GM23338 (cell line): ENCODE results near the gene PER2. TPM values are rescaled to one million over a fixed set of nuclear protein-coding genes. Genes with fewer than 3 reads are reported as not detected.

ENCODE experiments used
- ATAC-seq: fragments of 200-7000 bp; cut with Tn5 transposase; 3 replicates; pipeline ENCODE4 v1.9.1; 2020
- DNase-seq: peaks from one replicate; pipeline ENCODE4 v3.0.0-alpha.2; 2015; ENCODE audit warnings: low spot score
- H2AFZ ChIP-seq: fragments of 200-600 bp; sonication (generic); 2 replicates; pipeline ENCODE4 v1.8.0; 2016; ENCODE audit warnings: antibody characterized with exemption, mild to moderate bottlenecking, moderate library complexity
- H3F3A ChIP-seq: fragments of 200-600 bp; sonication (generic); replicated peaks from 2 replicates; pipeline ENCODE4 v1.8.0; 2017; ENCODE audit warnings: antibody characterized with exemption, mixed run types, low read depth
- H3K27ac ChIP-seq: fragments of 200-600 bp; sonication (generic); 2 replicates; pipeline ENCODE4 v1.6.1; 2016; ENCODE audit warnings: low read depth
- H3K27me3 ChIP-seq: fragments of 200-600 bp; sonication (generic); 2 replicates; pipeline ENCODE4 v1.8.0; 2016; ENCODE audit warnings: mild to moderate bottlenecking, mixed run types, moderate library complexity; ENCODE audit not compliant: insufficient read depth
- H3K36me3 ChIP-seq: fragments of 200-600 bp; sonication (generic); 2 replicates; pipeline ENCODE4 v1.8.0; 2016; ENCODE audit warnings: mild to moderate bottlenecking; ENCODE audit not compliant: insufficient read depth
- H3K4me1 ChIP-seq: fragments of 200-600 bp; sonication (generic); 2 replicates; pipeline ENCODE4 v1.8.0; 2016; ENCODE audit warnings: mild to moderate bottlenecking, moderate library complexity; ENCODE audit not compliant: insufficient read depth
- H3K4me2 ChIP-seq: fragments of 200-600 bp; sonication (generic); 2 replicates; pipeline ENCODE4 v1.7.1; 2017; ENCODE audit warnings: mixed run types
- H3K4me3 ChIP-seq: fragments of 200-600 bp; sonication (generic); 2 replicates; pipeline ENCODE4 v1.6.1; 2016; ENCODE audit warnings: mixed run types
- H3K79me2 ChIP-seq: fragments of 200-600 bp; sonication (generic); replicated peaks from 2 replicates; pipeline ENCODE4 v1.8.0; 2017; ENCODE audit warnings: mild to moderate bottlenecking; ENCODE audit not compliant: insufficient read depth
- H3K9me2 ChIP-seq: fragments of 200-600 bp; sonication (generic); 2 replicates; pipeline ENCODE4 v1.8.0; 2017; ENCODE audit not compliant: insufficient read depth
- H4K20me1 ChIP-seq: fragments of 200-600 bp; sonication (generic); replicated peaks from 2 replicates; pipeline ENCODE4 v1.8.0; 2017; ENCODE audit warnings: mild to moderate bottlenecking; ENCODE audit not compliant: insufficient read depth
- H3K27ac Mint-ChIP-seq: 2 replicates; pipeline ENCODE4 v1.8.0; 2020; ENCODE audit warnings: inconsistent platforms, mild to moderate bottlenecking, moderate library complexity, mixed read lengths
- H3K27me3 Mint-ChIP-seq: 3 replicates; pipeline ENCODE4 v1.8.0; 2022; ENCODE audit warnings: low read depth, mild to moderate bottlenecking, moderate library complexity, mixed read lengths, inconsistent platforms; ENCODE audit not compliant: insufficient read depth, poor library complexity
- H3K36me3 Mint-ChIP-seq: 3 replicates; pipeline ENCODE4 v1.8.0; 2021; ENCODE audit warnings: low read depth, mild to moderate bottlenecking, inconsistent platforms, moderate library complexity, mixed read lengths
- H3K4me1 Mint-ChIP-seq: 3 replicates; pipeline ENCODE4 v1.8.0; 2020; ENCODE audit warnings: mild to moderate bottlenecking, inconsistent platforms, mixed read lengths
- H3K4me3 Mint-ChIP-seq: 3 replicates; pipeline ENCODE4 v1.8.0; 2021; ENCODE audit warnings: moderate library complexity, mild to moderate bottlenecking, inconsistent platforms, mixed read lengths
- H3K9me3 Mint-ChIP-seq: 3 replicates; pipeline ENCODE4 v1.8.0; 2020; ENCODE audit warnings: moderate library complexity, mild to moderate bottlenecking, inconsistent platforms, mixed read lengths
- CREB1 ChIP-seq: fragments of 250-450 bp; sonication (Bioruptor Pico); IDR thresholded peaks from 2 replicates; pipeline ENCODE4 v1.5.0; 2020; ENCODE audit warnings: low read depth, mild to moderate bottlenecking, moderate library complexity
- EZH2 ChIP-seq: fragments of 200-600 bp; sonication (generic); IDR thresholded peaks from one replicate; pipeline ENCODE4 v1.8.0; 2017; ENCODE audit warnings: antibody characterized with exemption, mild to moderate bottlenecking, low read depth; ENCODE audit not compliant: unreplicated experiment
- EZH2phosphoT487 ChIP-seq: fragments of 200-600 bp; sonication (generic); IDR thresholded peaks from one replicate; pipeline ENCODE4 v1.8.1; 2018; ENCODE audit warnings: antibody characterized with exemption; ENCODE audit not compliant: unreplicated experiment
- JUNB ChIP-seq: IDR thresholded peaks from one replicate; pipeline ENCODE4 v1.6.1; 2016; ENCODE audit warnings: antibody characterized with exemption; ENCODE audit not compliant: unreplicated experiment
- NANOG ChIP-seq: IDR thresholded peaks from 2 replicates; pipeline ENCODE4 v1.6.1; 2016; ENCODE audit warnings: antibody characterized with exemption, borderline replicate concordance
- POLR2AphosphoS5 ChIP-seq: IDR thresholded peaks from 2 replicates; pipeline ENCODE4 v1.6.1; 2016; ENCODE audit warnings: antibody characterized with exemption, low read depth
- STAT1 ChIP-seq: IDR thresholded peaks from one replicate; pipeline ENCODE4 v1.6.1; 2016; ENCODE audit warnings: antibody characterized with exemption; ENCODE audit not compliant: unreplicated experiment
- ZNF114 ChIP-seq: fragments of 250-450 bp; sonication (Bioruptor Pico); IDR thresholded peaks from 2 replicates; pipeline ENCODE4 v1.5.0; 2020; ENCODE audit warnings: mild to moderate bottlenecking, moderate library complexity
- ZNF331 ChIP-seq: fragments of 250-450 bp; sonication (Bioruptor Pico); IDR thresholded peaks from 2 replicates; pipeline ENCODE4 v1.5.0; 2020; ENCODE audit warnings: low read depth, mild to moderate bottlenecking, moderate library complexity
- polyA plus RNA-seq: library from polyadenylated mRNA; unstranded; fragments of >200 nt; fragmentation: Nextera tagmentation; extraction: Ambion mirVana; gene quantifications from 2 replicates; pipeline ENCODE4 v1.2.1, GENCODE V29; 2016
- total RNA-seq: library from RNA; depleted of rRNA; stranded (reverse); fragments of >200 nt; shearing (Covaris generic); gene quantifications from 2 replicates; pipeline ENCODE4 v1.2.3, GENCODE V29; 2014
- TF ChIP-seq, protein P1 (sequence below), 2 experiments: fragments of 200-600 bp in 1 of 2; sonication (generic) in 1 of 2; conservative IDR thresholded peaks; 2 replicates each; pipeline versions ENCODE4 v1.5.1 to v1.6.1; 2016 to 2017; ENCODE audit warnings: antibody characterized with exemption in 2 of 2, low read depth in 2 of 2, mild to moderate bottlenecking in 2 of 2, moderate library complexity in 1 of 2
- TF ChIP-seq, protein P2 (sequence below): IDR thresholded peaks from 2 replicates; pipeline ENCODE4 v1.6.1; 2016; ENCODE audit warnings: antibody characterized with exemption
- TF ChIP-seq, protein P3 (sequence below): IDR thresholded peaks from one replicate; pipeline ENCODE4 v1.6.1; 2018; ENCODE audit warnings: antibody characterized with exemption; ENCODE audit not compliant: unreplicated experiment
- TF ChIP-seq, protein P4 (sequence below): fragments of 250-450 bp; sonication (Bioruptor Pico); IDR thresholded peaks from 2 replicates; pipeline ENCODE4 v1.5.0; 2020; ENCODE audit warnings: mild to moderate bottlenecking, moderate library complexity

The PER2 gene
- total and polyA plus RNA-seq, 2 experiments from 2014 or later, result 2.2 to 4.6 TPM

DNA sequence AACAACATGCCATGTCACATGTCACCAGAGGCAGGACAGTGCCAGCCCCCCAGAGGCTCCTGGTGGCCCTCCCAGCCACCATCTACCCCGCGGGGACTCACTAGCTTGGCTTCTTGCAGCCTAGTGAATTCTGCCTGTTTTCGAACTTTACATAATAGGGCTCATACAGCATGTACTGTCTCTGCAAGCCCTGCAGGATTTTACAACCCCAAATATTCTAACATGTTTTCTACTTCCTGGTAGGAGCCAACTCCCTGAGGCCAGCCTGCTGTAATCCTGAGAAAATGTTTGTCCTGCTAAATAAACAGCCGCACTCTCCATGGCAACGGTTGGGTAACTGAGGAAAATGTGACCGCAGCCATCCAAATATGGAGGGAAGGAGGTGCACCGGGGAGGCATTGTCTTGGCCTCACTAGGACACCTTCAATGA lies 2.7 kb downstream of the PER2 start:
- Histone ChIP-seq H3K27ac (no peak overlapping the region), H4K20me1 (peaks cover 15% of the 10 kb centered on the region), H3K4me1 (peaks cover 26% of the 10 kb centered on the region), H3K79me2 (peaks cover 16% of the 10 kb centered on the region), H3K4me3 (no peak overlapping the region), H3F3A (peaks cover 4% of the 10 kb centered on the region; the same call in 1 of the 2 replicates), H3K36me3 (no peaks in the 10 kb centered on the region), H2AFZ (no peak overlapping the region), H3K27me3 (peaks cover 6% of the 10 kb centered on the region; the same call in 1 of the 2 replicates), H3K9me2 (no peaks in the 10 kb centered on the region), H3K4me2 (no peak overlapping the region)
- Mint-ChIP-seq H3K27me3 (peaks cover 20% of the 10 kb centered on the region), H3K4me3 (0 out of 3 replicates have a peak overlapping the region, but pooled peaks have one; percentile 17), H3K36me3 (no peaks in the 10 kb centered on the region; the same call in 2 of the 3 replicates), H3K27ac (no peak overlapping the region), H3K4me1 (peaks cover 42% of the 10 kb centered on the region), H3K9me3 (no peaks in the 10 kb centered on the region)
- TF ChIP-seq, protein P1, sequence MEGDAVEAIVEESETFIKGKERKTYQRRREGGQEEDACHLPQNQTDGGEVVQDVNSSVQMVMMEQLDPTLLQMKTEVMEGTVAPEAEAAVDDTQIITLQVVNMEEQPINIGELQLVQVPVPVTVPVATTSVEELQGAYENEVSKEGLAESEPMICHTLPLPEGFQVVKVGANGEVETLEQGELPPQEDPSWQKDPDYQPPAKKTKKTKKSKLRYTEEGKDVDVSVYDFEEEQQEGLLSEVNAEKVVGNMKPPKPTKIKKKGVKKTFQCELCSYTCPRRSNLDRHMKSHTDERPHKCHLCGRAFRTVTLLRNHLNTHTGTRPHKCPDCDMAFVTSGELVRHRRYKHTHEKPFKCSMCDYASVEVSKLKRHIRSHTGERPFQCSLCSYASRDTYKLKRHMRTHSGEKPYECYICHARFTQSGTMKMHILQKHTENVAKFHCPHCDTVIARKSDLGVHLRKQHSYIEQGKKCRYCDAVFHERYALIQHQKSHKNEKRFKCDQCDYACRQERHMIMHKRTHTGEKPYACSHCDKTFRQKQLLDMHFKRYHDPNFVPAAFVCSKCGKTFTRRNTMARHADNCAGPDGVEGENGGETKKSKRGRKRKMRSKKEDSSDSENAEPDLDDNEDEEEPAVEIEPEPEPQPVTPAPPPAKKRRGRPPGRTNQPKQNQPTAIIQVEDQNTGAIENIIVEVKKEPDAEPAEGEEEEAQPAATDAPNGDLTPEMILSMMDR (conservative IDR thresholded peaks at IDR 0.05; ENCODE audit: low read depth in 2 of 2), result no peak
- TF ChIP-seq POLR2AphosphoS5 (no peak), JUNB (no peak), EZH2 (no peak), NANOG (no peak), STAT1 (no peak), ZNF331 (CRISPR knock-in tag) (no peak), ZNF114 (CRISPR knock-in tag) (no peak), EZH2phosphoT487 (no peak), CREB1 (no peak)
- TF ChIP-seq, protein P2, sequence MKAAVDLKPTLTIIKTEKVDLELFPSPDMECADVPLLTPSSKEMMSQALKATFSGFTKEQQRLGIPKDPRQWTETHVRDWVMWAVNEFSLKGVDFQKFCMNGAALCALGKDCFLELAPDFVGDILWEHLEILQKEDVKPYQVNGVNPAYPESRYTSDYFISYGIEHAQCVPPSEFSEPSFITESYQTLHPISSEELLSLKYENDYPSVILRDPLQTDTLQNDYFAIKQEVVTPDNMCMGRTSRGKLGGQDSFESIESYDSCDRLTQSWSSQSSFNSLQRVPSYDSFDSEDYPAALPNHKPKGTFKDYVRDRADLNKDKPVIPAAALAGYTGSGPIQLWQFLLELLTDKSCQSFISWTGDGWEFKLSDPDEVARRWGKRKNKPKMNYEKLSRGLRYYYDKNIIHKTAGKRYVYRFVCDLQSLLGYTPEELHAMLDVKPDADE, result no peak
- TF ChIP-seq, protein P3, sequence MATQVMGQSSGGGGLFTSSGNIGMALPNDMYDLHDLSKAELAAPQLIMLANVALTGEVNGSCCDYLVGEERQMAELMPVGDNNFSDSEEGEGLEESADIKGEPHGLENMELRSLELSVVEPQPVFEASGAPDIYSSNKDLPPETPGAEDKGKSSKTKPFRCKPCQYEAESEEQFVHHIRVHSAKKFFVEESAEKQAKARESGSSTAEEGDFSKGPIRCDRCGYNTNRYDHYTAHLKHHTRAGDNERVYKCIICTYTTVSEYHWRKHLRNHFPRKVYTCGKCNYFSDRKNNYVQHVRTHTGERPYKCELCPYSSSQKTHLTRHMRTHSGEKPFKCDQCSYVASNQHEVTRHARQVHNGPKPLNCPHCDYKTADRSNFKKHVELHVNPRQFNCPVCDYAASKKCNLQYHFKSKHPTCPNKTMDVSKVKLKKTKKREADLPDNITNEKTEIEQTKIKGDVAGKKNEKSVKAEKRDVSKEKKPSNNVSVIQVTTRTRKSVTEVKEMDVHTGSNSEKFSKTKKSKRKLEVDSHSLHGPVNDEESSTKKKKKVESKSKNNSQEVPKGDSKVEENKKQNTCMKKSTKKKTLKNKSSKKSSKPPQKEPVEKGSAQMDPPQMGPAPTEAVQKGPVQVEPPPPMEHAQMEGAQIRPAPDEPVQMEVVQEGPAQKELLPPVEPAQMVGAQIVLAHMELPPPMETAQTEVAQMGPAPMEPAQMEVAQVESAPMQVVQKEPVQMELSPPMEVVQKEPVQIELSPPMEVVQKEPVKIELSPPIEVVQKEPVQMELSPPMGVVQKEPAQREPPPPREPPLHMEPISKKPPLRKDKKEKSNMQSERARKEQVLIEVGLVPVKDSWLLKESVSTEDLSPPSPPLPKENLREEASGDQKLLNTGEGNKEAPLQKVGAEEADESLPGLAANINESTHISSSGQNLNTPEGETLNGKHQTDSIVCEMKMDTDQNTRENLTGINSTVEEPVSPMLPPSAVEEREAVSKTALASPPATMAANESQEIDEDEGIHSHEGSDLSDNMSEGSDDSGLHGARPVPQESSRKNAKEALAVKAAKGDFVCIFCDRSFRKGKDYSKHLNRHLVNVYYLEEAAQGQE, result no peak
- TF ChIP-seq, protein P4, sequence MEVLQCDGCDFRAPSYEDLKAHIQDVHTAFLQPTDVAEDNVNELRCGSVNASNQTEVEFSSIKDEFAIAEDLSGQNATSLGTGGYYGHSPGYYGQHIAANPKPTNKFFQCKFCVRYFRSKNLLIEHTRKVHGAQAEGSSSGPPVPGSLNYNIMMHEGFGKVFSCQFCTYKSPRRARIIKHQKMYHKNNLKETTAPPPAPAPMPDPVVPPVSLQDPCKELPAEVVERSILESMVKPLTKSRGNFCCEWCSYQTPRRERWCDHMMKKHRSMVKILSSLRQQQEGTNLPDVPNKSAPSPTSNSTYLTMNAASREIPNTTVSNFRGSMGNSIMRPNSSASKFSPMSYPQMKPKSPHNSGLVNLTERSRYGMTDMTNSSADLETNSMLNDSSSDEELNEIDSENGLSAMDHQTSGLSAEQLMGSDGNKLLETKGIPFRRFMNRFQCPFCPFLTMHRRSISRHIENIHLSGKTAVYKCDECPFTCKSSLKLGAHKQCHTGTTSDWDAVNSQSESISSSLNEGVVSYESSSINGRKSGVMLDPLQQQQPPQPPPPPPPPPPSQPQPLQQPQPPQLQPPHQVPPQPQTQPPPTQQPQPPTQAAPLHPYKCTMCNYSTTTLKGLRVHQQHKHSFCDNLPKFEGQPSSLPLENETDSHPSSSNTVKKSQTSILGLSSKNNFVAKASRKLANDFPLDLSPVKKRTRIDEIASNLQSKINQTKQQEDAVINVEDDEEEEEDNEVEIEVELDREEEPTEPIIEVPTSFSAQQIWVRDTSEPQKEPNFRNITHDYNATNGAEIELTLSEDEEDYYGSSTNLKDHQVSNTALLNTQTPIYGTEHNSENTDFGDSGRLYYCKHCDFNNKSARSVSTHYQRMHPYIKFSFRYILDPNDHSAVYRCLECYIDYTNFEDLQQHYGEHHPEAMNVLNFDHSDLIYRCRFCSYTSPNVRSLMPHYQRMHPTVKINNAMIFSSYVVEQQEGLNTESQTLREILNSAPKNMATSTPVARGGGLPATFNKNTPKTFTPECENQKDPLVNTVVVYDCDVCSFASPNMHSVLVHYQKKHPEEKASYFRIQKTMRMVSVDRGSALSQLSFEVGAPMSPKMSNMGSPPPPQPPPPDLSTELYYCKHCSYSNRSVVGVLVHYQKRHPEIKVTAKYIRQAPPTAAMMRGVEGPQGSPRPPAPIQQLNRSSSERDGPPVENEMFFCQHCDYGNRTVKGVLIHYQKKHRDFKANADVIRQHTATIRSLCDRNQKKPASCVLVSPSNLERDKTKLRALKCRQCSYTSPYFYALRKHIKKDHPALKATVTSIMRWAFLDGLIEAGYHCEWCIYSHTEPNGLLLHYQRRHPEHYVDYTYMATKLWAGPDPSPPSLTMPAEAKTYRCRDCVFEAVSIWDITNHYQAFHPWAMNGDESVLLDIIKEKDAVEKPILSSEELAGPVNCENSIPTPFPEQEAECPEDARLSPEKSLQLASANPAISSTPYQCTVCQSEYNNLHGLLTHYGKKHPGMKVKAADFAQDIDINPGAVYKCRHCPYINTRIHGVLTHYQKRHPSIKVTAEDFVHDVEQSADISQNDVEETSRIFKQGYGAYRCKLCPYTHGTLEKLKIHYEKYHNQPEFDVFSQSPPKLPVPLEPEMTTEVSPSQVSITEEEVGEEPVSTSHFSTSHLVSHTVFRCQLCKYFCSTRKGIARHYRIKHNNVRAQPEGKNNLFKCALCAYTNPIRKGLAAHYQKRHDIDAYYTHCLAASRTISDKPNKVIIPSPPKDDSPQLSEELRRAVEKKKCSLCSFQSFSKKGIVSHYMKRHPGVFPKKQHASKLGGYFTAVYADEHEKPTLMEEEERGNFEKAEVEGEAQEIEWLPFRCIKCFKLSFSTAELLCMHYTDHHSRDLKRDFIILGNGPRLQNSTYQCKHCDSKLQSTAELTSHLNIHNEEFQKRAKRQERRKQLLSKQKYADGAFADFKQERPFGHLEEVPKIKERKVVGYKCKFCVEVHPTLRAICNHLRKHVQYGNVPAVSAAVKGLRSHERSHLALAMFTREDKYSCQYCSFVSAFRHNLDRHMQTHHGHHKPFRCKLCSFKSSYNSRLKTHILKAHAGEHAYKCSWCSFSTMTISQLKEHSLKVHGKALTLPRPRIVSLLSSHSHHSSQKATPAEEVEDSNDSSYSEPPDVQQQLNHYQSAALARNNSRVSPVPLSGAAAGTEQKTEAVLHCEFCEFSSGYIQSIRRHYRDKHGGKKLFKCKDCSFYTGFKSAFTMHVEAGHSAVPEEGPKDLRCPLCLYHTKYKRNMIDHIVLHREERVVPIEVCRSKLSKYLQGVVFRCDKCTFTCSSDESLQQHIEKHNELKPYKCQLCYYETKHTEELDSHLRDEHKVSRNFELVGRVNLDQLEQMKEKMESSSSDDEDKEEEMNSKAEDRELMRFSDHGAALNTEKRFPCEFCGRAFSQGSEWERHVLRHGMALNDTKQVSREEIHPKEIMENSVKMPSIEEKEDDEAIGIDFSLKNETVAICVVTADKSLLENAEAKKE, result no peak
- no peak for ATAC-seq
- DNase-seq, result peak; percentile 54
